ENCODE results near the gene TSHZ2.
A peak's percentile ranks its signal among the peaks of the same experiment; 100 is the strongest.

TSHZ2 gene

DNA sequence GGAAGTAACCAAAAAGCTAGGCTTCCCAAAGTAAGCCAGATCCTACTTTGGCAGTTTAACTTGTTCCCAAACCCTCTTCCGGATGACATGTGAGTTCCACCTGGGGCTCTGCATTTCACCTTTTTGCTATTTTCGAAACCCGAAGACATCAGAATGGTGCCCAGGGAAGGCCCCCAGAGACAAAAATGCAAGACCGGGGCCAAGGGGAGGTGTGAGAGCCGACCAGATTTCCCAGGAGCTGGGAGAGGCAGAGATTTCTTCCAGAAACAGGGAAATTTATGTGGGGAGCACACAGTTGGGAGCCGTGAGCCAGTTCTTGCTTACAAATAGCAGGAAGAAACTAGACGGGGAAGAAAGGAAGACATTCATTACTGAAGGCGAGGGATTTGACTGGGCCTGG, 411.8 kb downstream of the TSHZ2 start:
- no peak for DNase-seq (ENCODE audit: low read depth)

DNA sequence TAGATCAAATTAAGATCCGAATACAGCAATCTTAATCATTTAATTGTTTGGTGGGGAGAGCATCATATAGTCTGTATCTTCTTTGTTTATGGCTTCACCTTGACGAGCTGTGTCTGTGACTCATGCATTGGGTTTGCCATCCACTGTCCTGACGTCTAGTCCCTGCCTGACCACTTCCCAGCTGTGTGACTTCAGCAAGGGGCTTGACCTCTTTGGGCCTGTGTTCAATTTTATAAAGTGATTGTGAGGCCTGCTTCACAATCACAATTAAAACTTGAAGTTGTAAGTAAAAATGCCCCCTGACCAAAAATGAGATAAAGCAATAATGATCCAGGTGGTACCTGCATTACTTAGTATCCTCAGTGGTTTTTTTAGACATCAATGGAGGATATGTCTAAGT, 412.2 kb downstream of the TSHZ2 start:
- no peak for DNase-seq (ENCODE audit: low read depth)

DNA sequence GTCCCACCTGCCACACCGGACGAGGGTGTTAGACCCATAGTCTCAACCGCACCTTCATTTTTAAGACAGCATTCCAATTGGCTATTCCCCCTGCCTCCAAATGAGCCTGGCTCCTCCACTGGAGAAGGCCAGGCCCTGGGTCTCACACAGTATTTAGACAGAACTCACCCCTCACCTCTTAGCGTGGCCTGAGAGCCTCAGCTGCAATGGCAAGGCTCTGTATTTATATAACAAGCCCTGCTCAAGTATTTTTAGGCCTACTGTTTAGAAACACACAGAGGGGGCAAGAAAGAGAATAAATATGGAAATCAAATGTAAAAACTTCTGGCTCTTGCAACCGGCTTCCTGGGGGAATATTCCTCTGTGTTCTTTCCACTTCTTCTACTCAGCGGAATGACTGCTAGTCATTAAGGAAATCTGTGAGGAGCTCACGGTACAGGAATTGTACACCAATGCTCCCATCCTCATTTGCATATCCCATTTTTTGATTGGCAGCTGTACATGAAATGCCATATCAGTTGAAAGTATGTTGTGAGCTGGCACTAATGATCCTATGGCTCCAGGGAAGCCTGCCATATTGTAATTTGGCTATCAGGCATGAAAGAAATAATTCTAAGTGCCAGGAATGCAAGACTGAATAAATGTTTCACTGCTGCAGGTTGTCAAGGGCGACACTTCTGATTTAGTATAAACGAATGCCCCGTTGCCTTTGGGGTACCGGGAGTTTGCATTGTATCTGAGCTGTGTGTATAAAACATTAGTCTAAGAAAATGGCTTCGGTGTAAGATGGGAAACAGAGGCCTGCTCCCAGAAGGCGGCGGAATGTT, 414.0 kb downstream of the TSHZ2 start:
- DNase-seq (ENCODE audit: low read depth): no peak

DNA sequence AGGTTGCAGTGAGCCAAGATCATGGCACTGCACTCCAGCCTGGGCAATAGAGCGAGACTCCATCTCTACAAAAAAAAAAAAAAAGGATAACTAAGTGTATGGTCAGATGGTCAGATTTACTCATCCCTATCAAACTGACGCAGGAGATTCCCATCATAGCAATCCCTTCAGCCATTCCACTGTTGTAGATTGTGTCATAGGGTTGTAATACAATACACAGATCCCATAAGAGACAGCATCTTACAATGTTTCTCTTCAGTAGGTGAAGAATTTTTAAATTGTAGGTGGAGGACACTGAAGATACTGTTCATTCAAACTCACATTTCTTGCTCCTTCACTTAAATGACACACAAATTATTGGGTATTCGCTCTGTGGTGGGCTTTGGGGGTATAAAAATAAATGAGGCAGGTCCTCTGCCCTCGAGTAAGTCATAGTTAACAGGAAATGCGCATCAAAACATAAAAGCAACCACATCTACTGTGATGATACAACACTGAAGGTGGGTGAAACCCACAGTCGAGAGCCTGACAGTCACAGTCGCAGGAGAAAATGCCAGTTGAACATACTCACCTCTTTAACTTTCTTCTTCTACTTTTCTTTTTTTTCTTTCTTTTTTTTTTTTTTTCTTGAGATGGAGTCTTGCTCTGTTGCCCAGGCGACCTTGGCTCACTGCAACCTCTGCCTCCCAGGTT, 416.0 kb downstream of the TSHZ2 start:
- DNase-seq (ENCODE audit: low read depth): no peak

DNA sequence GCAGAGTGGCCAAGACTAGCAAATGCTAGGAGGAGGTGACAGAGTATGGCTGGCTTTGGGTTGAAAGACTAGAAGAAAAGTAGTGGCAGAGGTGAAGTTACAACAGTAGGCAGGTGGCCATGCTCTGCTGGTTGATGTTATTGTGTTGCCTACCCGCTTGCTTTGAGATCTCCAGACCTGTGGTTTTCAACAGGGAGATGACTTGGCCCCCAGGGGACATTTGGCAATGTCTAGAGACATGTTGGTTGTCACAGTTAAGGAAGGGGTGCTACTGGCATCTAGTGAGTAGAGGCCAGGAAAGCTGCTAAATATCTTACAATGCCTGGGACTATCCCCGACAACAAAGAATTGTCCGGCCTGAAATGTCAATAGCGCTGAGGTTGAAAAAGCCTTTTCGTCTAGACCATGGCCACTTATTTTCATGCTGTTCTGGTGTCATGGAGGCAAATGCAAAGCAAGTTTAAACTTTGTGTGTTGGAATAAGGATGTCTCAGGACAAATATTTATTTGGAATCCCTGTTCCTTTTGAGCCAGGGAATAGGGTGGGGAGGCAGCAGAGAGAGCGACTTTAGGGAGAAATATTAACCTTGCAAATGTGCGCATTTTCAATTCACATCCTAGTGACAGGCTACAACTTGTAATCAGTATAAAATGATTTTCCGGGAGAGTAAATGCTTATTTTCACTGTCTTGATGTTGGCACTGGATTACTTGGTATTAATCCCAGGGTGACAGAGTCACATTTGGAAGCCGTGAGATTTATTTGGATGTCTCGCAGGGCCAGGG, 417.6 kb downstream of the TSHZ2 start:
- no peak for DNase-seq (ENCODE audit: low read depth)

DNA sequence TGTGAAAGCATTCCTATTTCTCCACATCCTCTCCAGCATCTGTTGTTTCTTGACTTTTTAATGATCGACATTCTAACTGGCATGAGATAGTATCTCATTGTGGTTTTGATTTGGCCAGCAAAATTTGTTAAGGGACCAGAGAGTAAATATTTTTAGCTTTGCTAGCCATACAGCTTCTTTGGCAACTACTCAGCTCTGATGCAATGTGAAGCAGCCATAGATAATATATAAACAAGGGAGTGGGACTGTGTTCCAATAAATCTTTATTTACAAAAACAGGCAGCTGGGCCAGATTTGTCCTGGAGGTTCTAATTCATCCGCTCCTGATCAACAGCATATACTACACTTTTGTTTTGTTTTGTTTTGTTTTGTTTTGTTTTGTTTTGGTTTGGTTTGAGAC, 418.6 kb downstream of the TSHZ2 start:
- no peak for DNase-seq (ENCODE audit: low read depth)

DNA sequence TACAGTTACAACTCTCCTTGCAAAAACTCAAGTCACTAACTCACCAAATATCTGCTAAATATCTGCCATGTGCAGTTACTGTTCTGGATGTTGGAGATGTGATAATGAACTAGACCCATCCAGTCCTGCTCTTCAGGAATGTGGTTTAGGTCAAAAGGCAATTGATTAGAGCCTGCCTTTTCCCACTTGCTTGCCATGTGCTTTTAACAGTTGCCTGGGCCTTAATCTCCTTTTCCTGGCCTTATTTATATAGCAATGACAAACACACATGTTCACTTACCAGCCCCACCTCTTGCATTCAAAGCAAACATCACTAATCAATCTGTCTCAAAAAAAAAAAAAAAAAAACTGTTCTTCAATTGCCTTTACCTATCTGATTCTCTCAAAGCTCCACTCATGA, 422.3 kb downstream of the TSHZ2 start:
- no peak for DNase-seq (ENCODE audit: low read depth)

DNA sequence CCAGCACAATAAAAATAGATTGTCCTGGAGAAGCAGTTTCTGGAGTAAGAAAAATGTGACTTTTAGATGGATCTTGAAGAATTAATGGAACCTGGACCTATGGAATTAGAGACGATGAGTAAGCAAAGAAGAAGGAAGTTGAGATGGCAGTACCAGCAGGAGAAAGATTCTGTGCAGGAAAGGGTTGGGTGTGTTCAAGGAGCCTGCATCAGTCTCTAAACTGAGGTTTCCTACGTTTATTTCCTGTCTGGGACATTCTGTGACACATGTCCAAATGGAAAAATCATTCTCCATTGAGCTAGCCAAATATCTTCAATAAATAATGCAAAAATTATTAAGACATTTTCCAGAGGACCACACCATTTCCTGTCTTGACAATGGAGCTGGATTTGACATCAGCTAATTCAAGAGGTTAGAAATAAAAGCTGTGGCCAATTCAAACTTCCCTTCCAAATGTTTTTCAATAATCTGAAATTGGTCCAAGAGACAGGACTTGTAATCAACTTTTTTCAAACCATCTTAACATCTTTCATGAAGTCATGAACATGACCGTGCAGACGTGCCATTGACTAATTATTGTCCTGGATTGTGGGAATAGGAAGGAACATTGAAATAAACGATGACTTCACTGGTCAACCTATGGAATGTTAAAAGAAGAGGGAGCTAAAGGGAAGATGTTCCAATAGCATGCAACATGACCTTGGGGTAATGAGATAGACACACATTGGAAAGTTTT, 423.2 kb downstream of the TSHZ2 start:
- DNase-seq (ENCODE audit: low read depth): no peak

DNA sequence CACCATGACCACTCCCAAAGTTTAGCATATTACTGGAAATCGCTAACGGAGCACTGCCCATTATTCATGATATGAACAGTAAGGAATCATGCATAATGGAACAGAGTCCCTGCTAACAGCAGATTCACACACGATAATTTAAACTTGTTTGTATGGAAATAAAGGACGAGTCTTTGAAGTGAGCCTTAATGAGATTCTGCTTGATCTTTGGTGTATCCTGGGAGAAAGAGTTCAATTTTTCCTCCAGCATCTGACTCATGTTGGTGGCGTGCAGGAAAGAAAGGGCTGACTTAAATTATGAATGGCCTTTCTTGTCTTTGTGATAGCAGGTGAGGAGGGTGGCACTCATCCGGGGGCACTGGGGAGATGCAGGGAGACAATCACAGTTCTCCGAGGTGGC, 426.9 kb downstream of the TSHZ2 start:
- DNase-seq (ENCODE audit: low read depth): no peak

DNA sequence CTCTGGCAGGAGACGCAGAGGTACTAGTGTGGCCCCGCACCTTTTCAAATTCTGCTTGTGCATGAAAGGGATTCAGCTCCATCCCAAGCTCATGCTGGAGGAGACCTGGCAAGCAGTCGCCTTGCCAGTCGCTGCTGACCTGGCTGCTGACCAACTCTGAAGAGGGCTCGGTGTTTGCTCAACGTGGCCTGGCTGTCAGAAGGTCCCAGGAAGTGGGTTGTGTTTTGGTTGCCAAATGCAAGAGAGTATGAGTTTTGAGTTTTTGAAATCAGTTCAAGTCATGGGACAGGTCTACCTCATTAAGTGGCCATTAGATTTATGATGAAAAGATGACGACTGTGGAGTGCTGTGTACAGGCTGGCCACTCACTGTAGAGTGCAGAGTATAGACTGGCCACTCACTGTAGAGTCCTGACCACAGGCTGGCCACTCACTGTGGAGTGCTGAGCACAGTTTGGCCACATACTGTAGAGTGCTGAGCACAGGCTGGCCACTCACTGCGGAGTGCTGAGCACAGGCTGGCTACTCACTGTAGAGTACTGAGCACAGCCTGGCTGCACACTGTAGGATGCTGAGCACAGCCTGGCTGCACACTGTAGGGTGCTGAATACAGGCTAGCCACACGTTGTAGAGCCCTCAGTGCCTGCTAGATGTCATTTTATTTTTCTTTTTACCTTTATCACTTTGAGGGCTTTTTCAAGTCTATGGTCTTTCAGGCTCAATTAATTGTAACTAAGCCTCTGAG, 427.6 kb downstream of the TSHZ2 start:
- DNase-seq (ENCODE audit: low read depth): no peak

DNA sequence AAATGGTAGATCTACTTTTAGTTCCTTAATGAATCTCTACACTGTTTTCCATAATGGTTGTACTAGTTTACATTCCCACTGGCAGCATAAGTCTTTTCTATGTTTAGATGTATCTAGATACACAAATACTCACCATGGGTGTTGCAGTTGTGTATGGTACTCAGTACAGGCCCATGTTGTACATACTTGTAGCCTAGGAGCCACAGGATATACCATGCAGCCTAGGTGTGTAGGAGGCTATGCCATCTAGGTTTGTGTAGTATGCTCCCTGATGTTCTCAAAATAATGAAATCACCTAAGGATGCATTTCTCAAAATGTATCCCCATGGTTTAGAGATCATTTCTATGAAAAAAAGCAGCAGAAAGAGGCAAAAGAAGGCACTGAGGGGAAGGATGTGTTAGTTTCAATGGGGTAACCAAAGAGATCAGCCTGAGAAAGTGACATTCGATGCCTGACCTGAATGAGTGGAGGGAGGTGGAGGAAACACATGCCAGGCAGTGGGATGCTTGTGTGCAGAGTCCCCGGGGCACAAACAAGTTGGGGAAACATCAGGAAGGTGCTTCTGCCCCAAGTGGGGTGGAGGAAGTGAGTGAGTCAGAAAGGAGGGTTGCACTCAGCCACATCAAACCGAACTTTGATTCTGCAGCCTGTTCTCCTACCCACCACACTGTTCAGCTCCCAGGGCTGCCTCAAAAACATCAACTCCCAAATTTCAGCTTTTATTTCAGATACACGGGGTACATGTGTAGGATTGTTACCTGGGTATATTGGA, 430.3 kb downstream of the TSHZ2 start:
- DNase-seq (ENCODE audit: low read depth): no peak

DNA sequence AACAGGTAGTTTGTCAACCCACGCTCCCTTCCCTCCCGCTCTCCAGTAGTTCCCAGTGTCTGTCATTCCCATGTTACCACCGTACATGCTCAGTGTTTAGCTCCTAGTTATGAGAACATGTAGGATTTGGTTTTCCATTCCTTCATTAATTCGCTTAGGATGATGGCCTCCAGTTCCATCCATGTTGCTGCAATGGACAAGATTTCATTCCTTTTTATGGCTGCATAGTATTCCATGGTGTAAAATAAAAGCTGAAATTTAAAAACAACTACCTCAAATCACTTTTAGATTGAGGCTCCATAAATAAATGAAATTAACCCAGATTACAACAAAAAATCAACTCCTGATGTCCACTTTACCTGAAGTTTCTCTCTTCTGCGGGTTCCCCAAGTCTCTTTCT, 430.9 kb downstream of the TSHZ2 start:
- DNase-seq (ENCODE audit: low read depth): no peak

DNA sequence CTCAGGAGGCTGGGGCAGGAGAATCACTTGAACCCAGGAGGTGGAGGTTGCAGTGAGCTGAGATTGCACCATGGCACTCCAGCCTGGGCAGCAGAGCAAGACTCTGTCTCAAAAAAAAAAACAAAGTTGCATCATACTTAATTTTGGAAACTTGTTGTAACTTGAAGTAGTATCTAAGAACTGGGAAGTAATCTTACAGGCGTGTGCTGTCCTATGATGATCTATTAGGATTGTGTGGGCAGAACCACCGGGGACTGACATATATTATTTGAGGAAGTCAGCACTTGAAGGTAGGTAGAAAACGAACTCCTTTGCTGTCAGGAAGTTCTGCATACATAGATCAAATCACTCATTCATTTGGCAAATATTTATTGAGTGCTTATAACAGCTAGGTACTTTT, 433.0 kb downstream of the TSHZ2 start:
- no peak for DNase-seq (ENCODE audit: low read depth)

DNA sequence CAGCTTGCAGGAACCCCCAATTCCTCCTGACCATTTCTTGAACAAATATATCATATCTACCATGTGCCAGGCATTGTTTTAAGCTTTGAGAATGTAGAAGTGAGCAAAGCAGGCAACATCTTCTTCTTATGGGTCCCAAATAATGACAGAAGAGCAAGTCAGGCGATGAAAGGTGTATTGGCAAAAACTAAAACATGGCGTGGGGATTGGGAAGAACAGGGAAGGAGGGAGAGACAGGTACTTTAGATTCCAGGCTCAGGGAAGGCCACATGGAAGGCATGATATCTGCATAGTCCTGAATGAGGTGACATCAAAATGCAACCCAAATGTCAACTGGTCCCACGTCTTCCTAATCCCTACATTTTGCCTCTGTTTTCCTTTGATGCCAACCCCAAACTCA, 434.4 kb downstream of the TSHZ2 start:
- no peak for DNase-seq (ENCODE audit: low read depth)

DNA sequence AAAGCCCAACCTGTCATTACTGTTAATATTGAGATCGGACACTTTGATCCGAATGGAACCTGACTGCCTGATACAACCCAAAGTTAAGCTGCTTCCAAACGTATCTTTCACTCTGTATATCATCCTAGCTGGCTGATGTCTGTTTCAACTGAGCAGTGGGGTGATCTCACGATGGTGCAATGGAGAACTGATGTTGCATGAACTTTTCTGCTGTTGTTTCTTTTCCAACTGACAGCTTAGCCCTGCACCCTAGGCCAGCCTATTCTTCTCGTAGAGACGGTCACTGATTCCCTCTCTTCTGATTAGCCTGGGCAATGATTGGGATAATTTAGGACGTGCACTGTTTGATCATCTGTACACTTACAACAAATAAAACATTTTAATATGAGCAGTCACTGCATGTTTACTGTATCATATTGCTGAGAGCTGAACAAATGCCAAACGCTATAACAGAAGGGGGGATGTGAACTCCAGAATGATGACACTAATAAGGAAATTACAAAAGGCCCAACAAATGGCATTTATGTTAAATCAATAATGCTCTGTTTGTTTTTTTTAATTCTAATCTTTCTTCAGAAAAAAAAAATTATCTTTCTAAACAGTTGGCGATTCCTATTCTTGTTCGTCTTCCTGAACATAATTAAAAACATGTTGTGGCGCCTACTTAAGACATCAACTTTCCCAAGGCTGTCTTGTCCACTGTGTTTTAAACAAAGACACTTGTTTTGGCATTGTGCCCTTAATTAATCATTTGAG, 436.7 kb downstream of the TSHZ2 start:
- DNase-seq (ENCODE audit: low read depth): peak; percentile 11

DNA sequence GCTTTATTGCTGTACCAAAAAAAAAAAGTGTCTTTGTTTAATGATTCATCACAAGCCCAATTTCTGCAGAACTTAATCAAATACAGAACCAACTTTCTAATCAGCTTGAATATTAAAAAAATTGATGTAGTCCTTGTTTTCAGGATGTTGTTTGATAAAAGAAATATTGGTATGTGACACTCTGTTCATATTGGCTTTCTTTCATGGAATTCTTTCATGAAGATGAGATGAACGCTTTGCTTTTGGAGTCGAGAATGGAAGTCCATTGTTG, 437.2 kb downstream of the TSHZ2 start:
- DNase-seq (ENCODE audit: low read depth): no peak

DNA sequence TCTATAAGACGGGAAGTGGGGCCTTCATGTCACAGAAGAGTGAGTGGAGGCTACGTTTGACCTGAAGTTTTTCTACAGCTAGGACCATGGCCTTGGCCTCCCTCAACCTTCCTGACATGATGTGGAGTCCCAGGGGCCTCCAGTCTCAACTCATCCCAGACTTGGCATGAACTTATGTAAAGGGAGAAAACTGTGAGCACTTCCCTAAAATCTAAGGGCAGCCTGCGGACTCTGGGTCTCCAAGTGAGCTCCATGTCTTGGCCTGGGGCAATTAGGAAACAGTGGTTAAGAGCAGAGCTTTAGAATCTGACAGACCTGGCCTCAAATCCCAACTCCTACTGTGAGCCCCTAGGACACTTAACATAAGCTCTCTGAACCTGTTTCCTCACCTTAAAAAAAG, 439.0 kb downstream of the TSHZ2 start:
- no peak for DNase-seq (ENCODE audit: low read depth)

DNA sequence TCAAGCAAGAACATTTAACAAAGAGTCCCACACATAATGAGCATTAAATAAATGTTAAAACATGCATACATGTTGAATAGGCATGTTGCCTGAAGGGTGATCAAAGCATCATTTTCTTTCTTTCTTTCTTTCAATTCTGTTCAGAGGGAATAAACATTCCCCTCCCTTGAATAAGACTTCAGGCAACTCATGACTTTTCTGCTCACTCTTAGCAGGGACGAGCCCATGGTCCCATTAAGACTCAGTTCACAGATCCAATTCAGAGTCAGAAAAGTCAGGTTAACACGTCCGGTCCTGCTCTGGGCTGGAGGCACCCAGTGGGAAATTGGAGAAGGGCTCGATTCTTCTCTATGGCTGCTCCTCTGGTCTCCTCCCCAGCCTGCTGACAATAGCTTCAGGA, 439.7 kb downstream of the TSHZ2 start:
- no peak for DNase-seq (ENCODE audit: low read depth)

DNA sequence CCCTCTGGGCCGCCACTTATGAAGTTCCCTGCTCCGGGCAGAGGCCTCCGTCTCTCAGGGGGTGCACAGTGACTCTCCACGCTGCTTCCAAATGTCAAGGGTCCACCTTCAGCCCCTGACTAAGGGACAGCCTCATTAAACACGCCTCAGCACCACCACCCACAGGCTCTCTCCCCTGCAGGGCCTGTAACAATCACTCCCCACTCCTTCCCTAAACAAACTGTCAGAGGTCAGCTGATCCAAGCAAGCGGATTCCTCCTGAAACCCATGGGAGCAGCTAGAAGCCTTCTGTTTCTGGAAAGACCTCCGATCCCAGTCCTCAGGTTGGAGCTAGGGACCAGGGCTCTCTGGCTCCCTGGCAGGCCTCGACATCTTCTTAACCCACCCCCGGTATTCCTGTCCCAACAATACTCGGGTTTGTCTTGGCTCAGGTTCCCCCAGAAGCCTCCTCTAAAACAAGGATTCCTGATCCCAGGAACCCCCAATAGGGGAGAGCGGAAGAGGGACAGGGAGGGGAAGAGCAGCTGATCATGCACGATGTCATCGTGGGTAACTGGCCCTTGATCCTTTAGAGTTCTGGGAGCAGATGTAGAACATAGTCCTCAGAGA, 440.5 kb downstream of the TSHZ2 start:
- no peak for DNase-seq (ENCODE audit: low read depth)

DNA sequence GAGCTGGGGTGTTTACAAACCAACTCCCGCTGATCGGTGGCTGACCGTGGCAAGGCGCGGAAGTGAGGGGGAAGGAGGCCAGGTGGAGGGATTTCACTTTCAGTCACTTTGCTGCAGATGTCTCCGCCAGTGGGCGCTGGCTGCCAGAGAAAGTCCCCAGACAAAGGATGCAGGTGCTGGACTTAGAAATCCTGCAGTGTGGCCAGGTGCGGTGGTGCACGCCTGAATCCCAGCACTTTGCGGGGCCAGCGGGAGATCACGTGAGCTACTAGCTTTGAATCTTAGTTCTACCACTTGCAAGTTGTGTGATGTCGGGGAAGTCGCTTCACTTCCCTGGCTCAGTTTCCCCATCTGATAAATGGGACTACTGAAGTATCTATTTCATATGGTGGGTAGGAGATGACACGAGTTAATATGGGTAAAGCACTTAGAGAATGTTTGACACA, 441.1 kb downstream of the TSHZ2 start:
- no peak for DNase-seq (ENCODE audit: low read depth)
